ENCODE data around the gene WBP11.
A peak's percentile ranks its signal among the peaks of the same experiment; 100 is the strongest.

The WBP11 gene

DNA sequence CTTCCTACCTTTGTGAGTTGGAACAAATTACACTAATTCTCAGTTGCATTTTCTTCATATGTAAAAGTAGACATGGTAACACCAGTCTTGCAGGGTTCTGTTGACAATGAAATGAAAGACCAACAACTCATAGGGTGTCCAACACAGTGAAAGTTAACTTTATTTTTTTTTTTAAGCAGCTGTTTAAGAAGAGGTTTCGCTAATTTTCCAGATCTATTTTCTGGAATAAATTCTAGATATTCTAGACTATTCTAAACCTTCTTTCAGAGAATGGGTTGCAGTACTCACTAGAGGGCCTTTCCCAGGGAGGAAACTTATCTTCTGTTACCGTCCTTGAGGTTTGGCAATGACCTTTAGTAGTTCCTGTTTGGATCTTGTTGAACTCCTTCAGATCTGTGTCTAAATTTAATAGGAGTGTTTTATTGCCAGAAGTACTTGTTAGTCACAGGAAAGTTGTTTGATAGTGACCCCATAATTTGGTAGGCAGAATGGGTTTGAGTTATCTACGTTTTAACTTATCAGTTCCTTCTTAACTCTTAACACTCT is 42.8 kb upstream of the WBP11 start:
- ChIA-PET CTCF (interaction anchor here (0.6 to 1.5 kb wide), 7 partner anchors 35 to 156 kb away, joined by 3 to 11 read pairs (median 3); no protein-coding TSS in a partner anchor), POLR2A (ENCODE audit: low non-redundant PET) (no interaction called here)
- TF ChIP-seq, protein P1, sequence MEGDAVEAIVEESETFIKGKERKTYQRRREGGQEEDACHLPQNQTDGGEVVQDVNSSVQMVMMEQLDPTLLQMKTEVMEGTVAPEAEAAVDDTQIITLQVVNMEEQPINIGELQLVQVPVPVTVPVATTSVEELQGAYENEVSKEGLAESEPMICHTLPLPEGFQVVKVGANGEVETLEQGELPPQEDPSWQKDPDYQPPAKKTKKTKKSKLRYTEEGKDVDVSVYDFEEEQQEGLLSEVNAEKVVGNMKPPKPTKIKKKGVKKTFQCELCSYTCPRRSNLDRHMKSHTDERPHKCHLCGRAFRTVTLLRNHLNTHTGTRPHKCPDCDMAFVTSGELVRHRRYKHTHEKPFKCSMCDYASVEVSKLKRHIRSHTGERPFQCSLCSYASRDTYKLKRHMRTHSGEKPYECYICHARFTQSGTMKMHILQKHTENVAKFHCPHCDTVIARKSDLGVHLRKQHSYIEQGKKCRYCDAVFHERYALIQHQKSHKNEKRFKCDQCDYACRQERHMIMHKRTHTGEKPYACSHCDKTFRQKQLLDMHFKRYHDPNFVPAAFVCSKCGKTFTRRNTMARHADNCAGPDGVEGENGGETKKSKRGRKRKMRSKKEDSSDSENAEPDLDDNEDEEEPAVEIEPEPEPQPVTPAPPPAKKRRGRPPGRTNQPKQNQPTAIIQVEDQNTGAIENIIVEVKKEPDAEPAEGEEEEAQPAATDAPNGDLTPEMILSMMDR (conservative IDR thresholded peaks at IDR 0.05; ENCODE audit: low read depth) = no peak
- DNase-seq (ENCODE audit: low spot score) = no peak
- no peak overlapping the region for H3K27ac ChIP-seq

GRCh38 chr12:14845350-14845750 is 42.1 kb upstream of the WBP11 start:
- peak; percentile 65 for DNase-seq (ENCODE audit: low spot score)
- TF ChIP-seq, protein P1 (conservative IDR thresholded peaks at IDR 0.05; ENCODE audit: low read depth) = peak; percentile 60
- ChIA-PET POLR2A (ENCODE audit: low non-redundant PET) (no interaction called here), CTCF (interaction anchor here (0.6 to 1.5 kb wide), 5 partner anchors 34 to 156 kb away, joined by 3 to 11 read pairs (median 3); no protein-coding TSS in a partner anchor)
- no peak overlapping the region for H3K27ac ChIP-seq

- ChIA-PET CTCF (no interaction called here), POLR2A (ENCODE audit: low non-redundant PET) (no interaction called here)
- TF ChIP-seq, protein P1 (conservative IDR thresholded peaks at IDR 0.05; ENCODE audit: low read depth) = no peak
- DNase-seq (ENCODE audit: low spot score) = no peak
- H3K27ac ChIP-seq = no peak overlapping the region
These were observed 41.1 kb upstream of the WBP11 start for GRCh38 chr12:14844401-14844800.

GRCh38 chr12:14843425-14843887 is 40.2 kb upstream of the WBP11 start, which contains the start of gene ART4:
Gene ART4 (minus strand): TSS chr12:14843526. CDS start chr12:14843113, 413 bp downstream.
- no peak within 1 kb of the TSS for H3K27ac ChIP-seq

DNA sequence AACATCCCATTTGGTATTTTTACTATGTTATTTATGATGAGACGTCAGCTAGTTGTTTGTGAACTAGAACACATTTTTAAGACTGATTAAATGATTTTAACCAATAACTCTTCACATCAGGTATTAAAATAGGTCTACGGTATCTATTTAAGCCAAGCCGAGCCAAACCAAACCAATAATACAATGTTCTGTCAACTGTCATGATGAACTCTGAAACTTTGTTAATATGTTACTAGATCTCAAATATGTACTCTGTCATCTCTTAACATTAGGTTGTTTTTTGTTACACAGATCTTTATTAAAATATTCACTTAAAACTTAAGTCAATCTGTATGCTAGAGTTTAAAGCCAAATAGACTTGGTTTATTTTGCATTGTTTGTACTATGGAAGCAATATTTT is 39.0 kb upstream of the WBP11 start:
- ChIA-PET POLR2A (ENCODE audit: low non-redundant PET) (no interaction called here), CTCF (no interaction called here)
- TF ChIP-seq, protein P1 (conservative IDR thresholded peaks at IDR 0.05; ENCODE audit: low read depth) = no peak
- no peak for DNase-seq (ENCODE audit: low spot score)
- no peak overlapping the region for H3K27ac ChIP-seq

More at GRCh38 chr12:14843425-14843887, 40.2 kb upstream of the WBP11 start, which contains the start of gene ART4:
- ChIA-PET POLR2A (ENCODE audit: low non-redundant PET) (no interaction called here), CTCF (interaction anchor here (0.6 kb wide), 1 partner anchor 14 kb away, joined by 3 read pairs; no protein-coding TSS in a partner anchor)
- TF ChIP-seq, protein P1 (conservative IDR thresholded peaks at IDR 0.05; ENCODE audit: low read depth) = no peak
- DNase-seq (ENCODE audit: low spot score) = no peak

DNA sequence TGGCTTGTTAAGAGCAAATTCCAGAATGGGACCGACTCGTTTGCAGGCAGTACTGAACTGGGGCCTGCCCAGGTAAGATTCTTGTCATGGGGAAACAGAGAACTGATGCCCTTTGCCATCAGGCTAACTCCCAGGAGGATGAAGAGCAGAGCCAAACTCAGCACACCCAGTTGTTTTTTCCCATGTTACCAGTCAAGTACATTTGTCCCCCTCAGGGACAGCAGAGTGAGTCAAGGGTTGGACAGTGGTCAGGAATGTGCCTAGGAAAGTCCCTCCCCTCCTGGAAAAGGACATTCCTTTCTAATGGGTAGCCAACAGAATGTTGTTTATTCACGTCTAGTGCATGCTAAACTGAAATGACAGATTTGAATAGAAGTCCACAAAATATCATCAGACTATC is 38.5 kb upstream of the WBP11 start:
- CTCF ChIA-PET = no interaction called here
- H3K27ac ChIP-seq = no peak overlapping the region

More for the DNA sequence above, 38.5 kb upstream of the WBP11 start:
- DNase-seq (ENCODE audit: low spot score) = peak; percentile 51
- POLR2A ChIA-PET (ENCODE audit: low non-redundant PET) = no interaction called here
- TF ChIP-seq, protein P1 (conservative IDR thresholded peaks at IDR 0.05; ENCODE audit: low read depth) = no peak

Measured in RWPE1 (cell line).